Endothelial cell of umbilical vein (primary cell): ENCODE data around the gene CPEB1.

ENCODE experiments used
- EZH2 ChIP-seq: IDR thresholded peaks from 2 replicates; pipeline ENCODE4 v1.6.1; 2012; ENCODE audit warnings: borderline replicate concordance, low read depth, mild to moderate bottlenecking, moderate library complexity, low read length, inconsistent platforms; ENCODE audit not compliant: severe bottlenecking
- POLR2A ChIP-seq: IDR thresholded peaks from 2 replicates; pipeline ENCODE4 v1.6.1; 2012; ENCODE audit warnings: low read depth, mild to moderate bottlenecking, control low read depth, low read length
- POLR2AphosphoS5 ChIP-seq: IDR thresholded peaks from 2 replicates; pipeline ENCODE4 v1.6.1; 2012; ENCODE audit warnings: low read depth, mild to moderate bottlenecking, control low read depth, low read length, moderate library complexity; ENCODE audit not compliant: insufficient read depth
- TF ChIP-seq, protein P1 (sequence below), 2 donors: IDR thresholded peaks; 1 replicate in 1 of 2; 2 replicates in 1 of 2; pipeline ENCODE4 v1.5.1; 2011; ENCODE audit warnings: low read length in 2 of 2, mild to moderate bottlenecking in 2 of 2, moderate library complexity in 2 of 2, control low read depth in 1 of 2, inconsistent platforms in 1 of 2, low read depth in 1 of 2; ENCODE audit not compliant: insufficient read depth in 1 of 2; ENCODE audit errors: extremely low read depth in 1 of 2
- TF ChIP-seq, protein P2 (sequence below): IDR thresholded peaks from 2 replicates; pipeline ENCODE4 v1.6.1; 2011; ENCODE audit not compliant: insufficient read depth, insufficient read length

DNA sequence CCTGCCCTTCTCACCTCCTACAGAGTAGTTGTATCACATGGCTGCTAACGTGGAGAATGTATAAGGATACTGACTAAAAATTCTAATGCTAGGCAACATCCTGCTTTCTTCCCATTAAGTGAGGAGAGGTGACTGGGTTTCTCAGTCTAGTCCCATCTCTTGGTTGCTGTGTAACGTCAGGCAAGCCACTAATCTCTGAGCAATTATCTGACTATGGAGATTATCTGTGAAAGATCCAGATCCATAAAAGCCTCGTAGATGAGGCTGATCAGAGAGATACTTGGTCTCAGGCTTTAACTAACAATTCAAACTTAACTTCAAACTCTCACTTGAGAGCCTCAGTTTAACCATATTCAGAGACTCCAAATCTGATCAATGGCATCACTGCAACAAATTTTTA lies 102.2 kb downstream of the CPEB1 start:
- TF ChIP-seq, protein P1, sequence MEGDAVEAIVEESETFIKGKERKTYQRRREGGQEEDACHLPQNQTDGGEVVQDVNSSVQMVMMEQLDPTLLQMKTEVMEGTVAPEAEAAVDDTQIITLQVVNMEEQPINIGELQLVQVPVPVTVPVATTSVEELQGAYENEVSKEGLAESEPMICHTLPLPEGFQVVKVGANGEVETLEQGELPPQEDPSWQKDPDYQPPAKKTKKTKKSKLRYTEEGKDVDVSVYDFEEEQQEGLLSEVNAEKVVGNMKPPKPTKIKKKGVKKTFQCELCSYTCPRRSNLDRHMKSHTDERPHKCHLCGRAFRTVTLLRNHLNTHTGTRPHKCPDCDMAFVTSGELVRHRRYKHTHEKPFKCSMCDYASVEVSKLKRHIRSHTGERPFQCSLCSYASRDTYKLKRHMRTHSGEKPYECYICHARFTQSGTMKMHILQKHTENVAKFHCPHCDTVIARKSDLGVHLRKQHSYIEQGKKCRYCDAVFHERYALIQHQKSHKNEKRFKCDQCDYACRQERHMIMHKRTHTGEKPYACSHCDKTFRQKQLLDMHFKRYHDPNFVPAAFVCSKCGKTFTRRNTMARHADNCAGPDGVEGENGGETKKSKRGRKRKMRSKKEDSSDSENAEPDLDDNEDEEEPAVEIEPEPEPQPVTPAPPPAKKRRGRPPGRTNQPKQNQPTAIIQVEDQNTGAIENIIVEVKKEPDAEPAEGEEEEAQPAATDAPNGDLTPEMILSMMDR (IDR thresholded peaks at IDR 0.05; ENCODE audit: extremely low read depth in 1 of 2, insufficient read depth in 1 of 2, low read depth in 1 of 2, low read length in 2 of 2): no peak
- TF ChIP-seq, protein P2, sequence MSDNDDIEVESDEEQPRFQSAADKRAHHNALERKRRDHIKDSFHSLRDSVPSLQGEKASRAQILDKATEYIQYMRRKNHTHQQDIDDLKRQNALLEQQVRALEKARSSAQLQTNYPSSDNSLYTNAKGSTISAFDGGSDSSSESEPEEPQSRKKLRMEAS: no peak
- no peak for TF ChIP-seq POLR2A
- no peak for TF ChIP-seq EZH2
- no peak for TF ChIP-seq POLR2AphosphoS5
